ENCODE data around the gene KDM4C.

Gene KDM4C

DNA sequence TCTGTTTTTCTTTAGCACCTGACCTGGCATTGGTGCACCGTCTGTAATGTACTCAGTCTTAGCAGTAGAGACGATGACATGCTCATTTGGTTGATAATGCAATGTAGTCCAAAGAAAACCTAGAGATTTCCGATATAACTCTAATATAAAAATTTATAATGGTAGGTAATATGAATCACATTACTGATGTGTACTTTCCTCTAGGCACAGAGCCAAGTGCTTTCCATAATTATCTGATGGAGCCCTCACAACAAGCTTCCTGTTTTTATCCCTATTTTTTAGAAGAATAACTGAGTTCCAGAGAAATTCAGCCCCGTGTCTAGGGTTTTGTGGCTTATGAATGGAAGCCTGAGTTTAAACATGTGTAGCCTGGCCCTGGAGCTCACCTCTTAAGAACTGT, 53.7 kb downstream of the KDM4C start:
- no peak for DNase-seq

DNA sequence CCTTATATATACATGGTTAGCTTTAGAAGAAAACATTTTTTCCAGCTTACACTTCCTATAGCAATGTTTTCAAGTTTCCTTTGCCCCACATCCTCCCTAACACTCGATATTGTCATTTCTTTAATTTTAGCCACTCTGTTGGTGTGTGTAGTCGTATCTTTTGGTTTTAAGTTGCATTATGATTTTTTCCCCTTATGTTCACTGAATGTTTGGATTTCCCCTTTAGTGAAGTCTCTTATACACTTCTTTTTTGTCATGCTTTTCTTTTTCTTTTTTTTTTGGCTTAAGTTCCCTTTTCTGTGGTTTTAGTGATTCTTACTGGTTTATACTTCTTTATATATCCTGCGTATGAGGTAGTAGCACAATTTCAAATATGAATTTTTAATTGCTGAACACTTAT, 58.8 kb downstream of the KDM4C start:
- no peak for DNase-seq

DNA sequence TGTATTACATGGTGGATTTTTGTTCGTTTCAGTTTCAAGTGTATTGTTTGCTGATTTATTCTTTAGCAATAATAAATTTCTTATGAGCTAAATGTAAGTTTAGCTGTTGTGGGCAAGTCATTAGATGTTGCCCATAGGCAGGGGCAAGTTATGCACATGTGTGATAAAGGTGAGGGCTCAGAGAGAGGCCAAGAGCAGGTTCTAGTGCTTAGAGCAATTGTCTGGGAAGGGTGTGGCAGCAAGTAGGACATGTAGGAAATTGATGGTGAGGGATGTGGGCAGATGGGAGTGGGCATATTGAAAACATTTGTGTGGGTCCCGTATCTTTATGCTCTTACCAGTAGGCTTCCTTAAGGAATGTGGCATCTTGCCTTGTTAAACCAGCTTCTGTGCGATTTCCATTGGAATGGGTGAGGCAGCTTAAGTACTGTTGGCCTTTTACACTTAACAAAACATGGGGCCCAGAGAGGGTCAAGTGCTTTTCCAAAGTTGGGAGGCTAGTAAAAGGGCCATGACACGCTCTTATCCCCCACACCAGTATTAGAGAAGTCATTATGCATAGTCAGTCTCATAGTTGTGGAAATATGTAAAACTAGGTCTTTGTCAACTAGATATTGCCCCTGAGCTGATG, 60.6 kb downstream of the KDM4C start:
- no peak for DNase-seq

DNA sequence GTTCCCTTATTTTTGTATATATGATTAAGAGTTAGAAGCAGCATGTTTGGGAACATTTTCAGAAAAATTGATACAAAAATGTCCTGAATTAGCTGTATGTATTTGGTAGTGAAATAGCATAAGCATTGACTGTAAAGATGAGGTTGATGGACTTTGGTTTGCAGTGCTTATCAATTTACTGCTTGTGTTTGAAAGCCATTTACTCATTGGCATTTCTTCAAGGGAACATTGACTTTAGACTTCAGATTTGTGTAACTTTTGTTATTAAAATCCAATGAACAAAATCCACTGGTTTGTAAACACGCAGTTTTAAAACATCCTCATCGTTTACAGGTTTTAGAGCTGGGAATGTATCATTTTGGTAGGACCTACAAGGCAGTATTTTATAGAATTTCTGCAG, 61.3 kb downstream of the KDM4C start:
- no peak for DNase-seq

GRCh38 chr9:6819529-6819928, 61.8 kb downstream of the KDM4C start:
- DNase-seq = no peak

GRCh38 chr9:6822696-6823095, 64.9 kb downstream of the KDM4C start:
- no peak for DNase-seq

DNA sequence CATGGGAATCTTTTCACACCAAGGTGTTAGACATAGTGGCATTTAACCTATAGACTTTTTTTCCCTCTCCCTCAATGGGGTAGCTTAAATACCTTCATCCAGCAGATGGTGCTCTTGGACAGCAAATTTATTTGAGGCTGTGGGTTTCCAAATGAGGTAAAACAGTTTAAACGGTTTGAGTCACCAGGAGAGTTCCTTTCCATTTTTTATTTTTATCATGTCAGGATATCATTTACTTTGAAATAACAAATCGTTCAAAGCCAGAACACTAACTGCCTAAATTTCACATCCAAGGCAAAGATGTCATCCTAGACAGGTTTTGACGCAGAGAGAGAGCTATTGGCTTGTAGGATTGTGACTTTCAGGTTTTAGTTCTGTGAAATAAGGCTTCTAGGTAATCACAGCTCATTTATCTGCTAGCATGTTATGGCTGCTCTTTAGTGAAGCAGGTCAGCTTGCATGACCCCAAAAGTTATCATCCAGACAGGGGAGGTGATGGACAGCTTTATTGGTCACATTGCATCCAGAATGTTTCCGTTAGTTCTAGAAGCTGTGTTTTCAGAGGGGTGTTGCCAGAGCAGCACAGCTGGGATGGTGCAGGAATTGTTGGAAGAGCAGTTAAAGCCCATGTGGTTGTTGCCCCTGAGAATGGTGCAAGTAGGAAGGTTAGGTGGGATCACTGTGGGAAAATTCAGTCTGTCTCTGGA, 69.8 kb downstream of the KDM4C start:
- DNase-seq = peak; percentile 1

GRCh38 chr9:6829027-6829426, 71.3 kb downstream of the KDM4C start:
- no peak for DNase-seq

DNA sequence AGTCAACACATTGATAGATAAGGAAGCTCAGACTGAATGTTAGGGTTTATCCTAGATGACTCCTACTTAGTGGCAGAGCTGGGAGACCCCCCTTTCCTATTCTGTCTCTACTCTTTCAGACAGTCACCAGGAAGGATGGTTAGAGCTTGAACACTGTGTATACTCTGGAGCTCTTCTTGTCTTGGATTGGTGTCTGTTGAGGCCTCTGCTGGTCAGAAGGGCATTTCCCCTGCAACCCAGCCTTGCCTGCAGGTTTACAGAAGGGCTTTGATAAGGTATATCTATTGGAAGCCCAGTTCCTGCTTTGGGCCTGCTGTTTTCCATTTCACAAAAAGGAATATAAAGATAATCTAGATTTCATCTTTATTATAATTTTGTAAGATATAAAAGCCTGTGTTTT, 71.8 kb downstream of the KDM4C start:
- no peak for DNase-seq

DNA sequence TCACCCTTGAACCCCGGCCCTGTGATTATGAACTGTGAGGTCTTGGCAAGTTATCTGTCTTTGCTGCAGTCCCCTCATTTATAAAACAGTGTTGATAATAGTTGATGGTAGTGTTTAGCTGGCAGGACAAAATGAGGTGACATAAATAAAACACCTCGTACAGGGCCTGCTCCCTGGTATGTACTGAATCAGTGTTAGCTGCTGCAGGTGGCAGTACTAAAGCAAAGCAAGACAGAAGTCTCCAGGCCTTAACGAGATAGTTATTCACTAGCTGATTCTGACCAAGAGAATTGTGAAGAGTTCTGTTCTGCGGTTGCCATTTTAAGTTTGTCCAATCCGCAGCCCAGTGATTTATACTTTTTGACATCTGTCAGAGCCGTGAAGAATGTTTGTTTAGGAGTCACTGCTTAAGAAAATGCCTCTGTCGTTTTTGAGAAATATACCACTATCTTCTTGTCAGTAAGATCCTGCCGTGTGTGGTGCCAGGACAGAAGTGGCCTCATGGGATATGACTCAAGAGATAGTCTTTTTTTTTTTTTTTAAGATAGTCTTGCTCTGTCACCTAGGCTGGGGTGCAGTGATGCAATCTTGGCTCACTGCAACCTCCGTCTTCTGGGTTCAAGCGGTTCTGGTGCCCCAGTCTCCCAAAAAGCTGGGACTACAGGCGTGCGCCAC, 75.9 kb downstream of the KDM4C start:
- DNase-seq = no peak

DNA sequence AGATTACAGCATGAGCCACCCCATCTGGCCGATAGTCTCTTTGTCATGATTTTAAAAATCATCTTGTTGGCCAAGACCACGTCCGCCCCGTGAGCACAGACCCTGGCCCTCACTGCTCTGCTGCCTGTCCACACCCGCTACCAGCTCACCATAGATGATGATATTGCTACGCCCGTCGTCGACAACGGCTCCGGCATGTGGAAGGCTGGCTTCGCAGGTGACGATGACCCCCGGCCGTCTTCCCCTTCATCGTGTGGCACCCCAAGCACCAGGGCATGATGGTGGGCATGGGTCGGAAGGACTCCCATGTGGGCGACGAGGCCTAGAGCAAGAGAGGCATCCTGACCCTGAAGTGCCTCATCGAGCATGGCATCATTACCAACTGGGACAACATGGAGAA, 76.5 kb downstream of the KDM4C start:
- no peak for DNase-seq

DNA sequence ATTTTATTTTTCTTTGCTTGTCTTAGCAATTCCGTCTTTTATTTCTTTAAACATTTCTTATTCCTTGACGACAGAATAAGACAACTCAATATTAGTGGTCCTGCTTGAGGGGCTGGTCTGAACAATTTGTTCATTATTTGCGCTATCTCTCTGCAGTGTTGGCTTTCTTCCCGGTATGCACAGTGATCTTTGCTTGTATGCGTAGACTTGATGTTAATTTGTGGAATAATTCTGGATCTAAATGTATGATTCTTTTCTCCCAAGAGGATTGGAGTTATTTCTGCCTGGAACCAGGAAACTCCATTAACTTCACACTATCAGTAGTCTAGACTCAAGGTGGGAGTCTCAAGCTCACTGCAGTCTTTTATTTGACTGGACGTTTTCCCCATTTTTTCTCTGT, 80.4 kb downstream of the KDM4C start:
- no peak for DNase-seq

DNA sequence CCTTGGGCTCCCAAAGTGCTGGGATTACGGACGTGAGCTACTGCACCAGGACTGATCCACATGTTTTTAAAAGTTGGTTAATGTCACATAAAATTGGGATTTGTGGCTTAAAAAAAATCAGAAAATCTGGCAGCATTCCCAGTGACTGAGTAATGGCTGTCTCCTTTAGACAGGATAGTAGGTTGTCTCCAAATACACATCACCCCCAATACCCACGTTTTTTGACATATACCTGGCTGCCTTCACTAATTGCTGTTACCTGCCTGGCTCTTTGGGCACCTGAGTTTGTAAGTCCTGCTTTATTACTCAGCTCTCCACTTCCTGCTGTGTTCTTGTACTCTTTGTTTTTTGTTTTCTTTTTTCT, 84.8 kb downstream of the KDM4C start:
- DNase-seq = no peak

DNA sequence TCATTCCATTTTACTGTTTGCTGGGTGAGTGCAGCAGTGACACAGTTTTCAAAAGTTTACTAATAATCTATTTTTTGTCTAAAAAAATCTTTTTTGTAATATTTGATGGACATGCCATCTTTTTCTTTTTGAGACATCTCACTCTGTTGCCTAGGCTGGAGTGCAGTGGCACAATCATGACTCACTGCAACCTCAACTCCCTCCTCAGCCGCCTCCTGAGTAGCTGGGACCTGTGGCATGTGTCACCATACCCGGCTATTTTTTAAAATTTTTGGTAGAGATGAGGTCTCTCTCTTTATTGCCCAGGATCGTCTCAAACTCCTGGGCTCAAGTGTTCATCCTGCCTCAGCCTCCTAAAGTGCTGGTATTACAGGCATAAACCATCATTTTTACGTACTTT, 86.0 kb downstream of the KDM4C start:
- no peak for DNase-seq

GRCh38 chr9:6844267-6844666, 86.5 kb downstream of the KDM4C start:
- no peak for DNase-seq

- DNase-seq = no peak
Measured at GRCh38 chr9:6845128-6845826, 87.5 kb downstream of the KDM4C start.

DNA sequence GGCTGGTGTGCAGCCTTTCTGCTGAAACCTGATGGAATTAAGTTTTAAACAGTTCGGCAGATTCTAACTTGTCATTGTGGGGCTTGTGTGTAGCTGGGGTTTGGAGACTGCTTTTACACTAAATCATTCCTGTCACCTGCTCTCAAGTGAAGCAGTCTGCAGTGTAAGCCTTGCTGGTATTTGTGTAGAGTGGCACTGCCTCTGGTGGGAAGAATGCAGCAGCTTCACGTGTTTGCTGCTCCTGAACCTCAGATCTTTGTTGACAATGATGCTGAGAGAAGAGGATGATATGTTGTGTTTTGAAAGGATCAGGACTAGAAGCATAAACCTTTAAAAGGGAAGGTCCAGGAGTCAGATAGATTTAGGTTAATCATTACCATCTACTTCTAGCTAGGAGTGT, 88.1 kb downstream of the KDM4C start:
- no peak for DNase-seq

DNA sequence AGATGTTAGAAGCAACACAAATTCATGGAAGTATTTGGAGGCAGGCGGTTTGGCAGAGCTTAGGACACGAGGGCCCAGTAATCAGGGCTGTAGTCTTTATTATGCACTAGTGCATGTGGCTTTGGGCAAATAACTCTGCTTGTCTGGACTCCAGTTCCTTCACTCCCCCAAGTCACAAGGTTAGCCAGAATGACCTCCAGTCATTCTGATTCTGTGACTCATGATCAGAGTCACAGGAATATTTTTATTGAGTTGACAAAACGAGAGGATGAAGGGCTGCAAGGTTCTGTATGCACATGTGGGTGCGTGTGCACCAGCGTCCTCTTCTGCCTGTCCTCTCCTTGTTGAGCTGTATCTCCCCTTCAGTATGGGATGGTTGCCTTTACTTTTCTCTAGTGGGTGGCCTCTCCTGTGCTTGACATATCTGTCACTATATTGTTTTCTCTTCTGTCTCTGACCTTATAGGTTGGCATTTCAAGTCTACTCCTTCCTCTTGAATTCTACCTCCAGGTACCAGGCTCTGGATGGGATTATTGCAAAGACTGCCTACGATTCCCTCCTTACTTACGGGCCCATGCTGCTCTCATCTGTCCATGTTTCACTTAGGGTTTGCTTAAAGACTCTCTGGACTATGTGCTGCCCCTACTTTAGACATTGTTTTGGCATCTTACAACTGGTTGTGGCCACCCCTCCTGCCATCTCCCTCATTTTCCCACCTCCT, 94.6 kb downstream of the KDM4C start:
- DNase-seq = no peak

- no peak for DNase-seq
Measured at GRCh38 chr9:6855860-6856259, 98.1 kb downstream of the KDM4C start.

DNA sequence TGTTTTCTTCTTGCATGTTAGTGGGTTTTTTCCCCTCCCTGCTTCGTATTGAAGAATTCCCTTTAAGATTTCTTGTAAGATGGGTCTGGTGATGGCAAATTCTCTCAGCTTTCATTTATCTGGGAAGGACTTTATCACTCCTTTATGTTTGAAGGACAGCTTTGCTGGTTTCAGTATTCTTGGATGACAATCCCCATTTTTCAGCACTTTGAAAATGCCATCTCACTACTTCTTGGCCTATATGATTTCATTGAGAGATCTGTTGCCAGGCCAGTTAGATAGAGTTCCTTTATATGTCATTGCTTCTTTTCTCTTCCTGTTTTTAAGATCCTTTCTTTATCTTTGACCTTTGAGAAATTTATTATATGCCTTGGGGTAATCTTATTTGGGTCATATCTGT, 106.3 kb downstream of the KDM4C start:
- DNase-seq = no peak

GRCh38 chr9:6869081-6869948, 111.5 kb downstream of the KDM4C start:
- no peak for DNase-seq

DNA sequence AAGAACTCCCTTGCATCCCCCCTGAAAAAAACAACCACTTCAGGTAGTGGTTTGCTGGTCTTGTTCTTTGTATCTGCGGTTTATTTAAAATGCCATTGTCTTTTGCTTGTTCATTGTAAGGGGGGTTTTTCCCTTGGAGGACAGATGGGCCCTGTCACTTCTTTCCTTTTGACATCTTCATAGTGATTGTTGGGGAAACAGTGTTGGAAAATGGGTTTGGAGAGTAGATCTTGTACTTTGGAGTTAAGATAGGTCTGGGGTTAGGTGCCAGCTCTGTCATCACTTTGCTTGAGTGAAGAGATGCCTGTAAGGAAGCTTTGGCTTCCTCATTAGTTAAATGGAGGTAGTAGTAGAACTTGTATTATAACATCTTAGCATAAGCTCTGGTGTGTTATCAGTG, 112.4 kb downstream of the KDM4C start:
- DNase-seq = no peak

Data from SHP77 treated with DMSO at 0.1 percent for 48 hours (cell line).